ENCODE data around the gene KRIT1. TPM values are rescaled to one million over a fixed set of nuclear protein-coding genes. Genes with fewer than 3 reads are reported as not detected.

The KRIT1 gene
- total and polyA plus RNA-seq, 2 donors from 2014 or later: 15.2 to 48.7 TPM

DNA sequence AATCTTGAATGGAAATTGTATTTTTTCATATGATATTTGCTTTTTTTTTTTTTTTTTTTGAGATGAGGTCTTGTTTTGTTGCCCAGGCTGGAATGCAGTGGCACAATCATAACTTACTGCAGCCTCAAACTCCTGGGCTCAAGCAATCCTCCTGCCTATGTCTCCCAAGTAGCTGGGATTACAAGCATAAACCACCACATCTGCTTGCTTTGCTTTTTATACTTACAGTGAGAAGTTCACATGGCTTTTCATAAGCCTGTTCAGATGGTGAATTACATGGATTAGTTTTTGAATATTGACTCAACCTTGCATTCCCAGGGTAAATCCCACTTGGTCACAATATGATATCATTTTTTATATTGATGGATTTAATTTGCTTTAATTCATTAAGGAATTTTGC is 88.7 kb downstream of the KRIT1 start:
- TF ChIP-seq, protein P1, sequence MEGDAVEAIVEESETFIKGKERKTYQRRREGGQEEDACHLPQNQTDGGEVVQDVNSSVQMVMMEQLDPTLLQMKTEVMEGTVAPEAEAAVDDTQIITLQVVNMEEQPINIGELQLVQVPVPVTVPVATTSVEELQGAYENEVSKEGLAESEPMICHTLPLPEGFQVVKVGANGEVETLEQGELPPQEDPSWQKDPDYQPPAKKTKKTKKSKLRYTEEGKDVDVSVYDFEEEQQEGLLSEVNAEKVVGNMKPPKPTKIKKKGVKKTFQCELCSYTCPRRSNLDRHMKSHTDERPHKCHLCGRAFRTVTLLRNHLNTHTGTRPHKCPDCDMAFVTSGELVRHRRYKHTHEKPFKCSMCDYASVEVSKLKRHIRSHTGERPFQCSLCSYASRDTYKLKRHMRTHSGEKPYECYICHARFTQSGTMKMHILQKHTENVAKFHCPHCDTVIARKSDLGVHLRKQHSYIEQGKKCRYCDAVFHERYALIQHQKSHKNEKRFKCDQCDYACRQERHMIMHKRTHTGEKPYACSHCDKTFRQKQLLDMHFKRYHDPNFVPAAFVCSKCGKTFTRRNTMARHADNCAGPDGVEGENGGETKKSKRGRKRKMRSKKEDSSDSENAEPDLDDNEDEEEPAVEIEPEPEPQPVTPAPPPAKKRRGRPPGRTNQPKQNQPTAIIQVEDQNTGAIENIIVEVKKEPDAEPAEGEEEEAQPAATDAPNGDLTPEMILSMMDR (IDR thresholded peaks at IDR 0.05; ENCODE audit: borderline replicate concordance, extremely low read depth, insufficient read depth): no peak
- no peak overlapping the region for H3K27ac ChIP-seq (ENCODE audit: low read depth in 2 of 2, low read length in 2 of 2)
- no peaks in the 10 kb centered on the region for H3K9me3 ChIP-seq (ENCODE audit: control insufficient read depth in 2 of 3, insufficient read depth in 1 of 3, low read length in 3 of 3)
- no peaks in the 10 kb centered on the region for H3K36me3 ChIP-seq (ENCODE audit: control insufficient read depth in 2 of 3, insufficient read depth in 3 of 3, low read length in 3 of 3)
- no peaks in the 10 kb centered on the region for H3K27me3 ChIP-seq (ENCODE audit: control insufficient read depth, insufficient read depth, low read length)
- intact Hi-C loops (cut with DNase I): no loop called here
- DNase-seq: no peak
- no peak overlapping the region for H3K9ac ChIP-seq (ENCODE audit: low read length in 3 of 3)
- H3K4me3 ChIP-seq (ENCODE audit: low read length in 3 of 3): no peak overlapping the region
- H3K4me1 ChIP-seq (ENCODE audit: control insufficient read depth in 2 of 3, insufficient read depth in 2 of 3, low read depth in 1 of 3, low read length in 3 of 3): no peaks in the 10 kb centered on the region
- FAIRE-seq: no peak

DNA sequence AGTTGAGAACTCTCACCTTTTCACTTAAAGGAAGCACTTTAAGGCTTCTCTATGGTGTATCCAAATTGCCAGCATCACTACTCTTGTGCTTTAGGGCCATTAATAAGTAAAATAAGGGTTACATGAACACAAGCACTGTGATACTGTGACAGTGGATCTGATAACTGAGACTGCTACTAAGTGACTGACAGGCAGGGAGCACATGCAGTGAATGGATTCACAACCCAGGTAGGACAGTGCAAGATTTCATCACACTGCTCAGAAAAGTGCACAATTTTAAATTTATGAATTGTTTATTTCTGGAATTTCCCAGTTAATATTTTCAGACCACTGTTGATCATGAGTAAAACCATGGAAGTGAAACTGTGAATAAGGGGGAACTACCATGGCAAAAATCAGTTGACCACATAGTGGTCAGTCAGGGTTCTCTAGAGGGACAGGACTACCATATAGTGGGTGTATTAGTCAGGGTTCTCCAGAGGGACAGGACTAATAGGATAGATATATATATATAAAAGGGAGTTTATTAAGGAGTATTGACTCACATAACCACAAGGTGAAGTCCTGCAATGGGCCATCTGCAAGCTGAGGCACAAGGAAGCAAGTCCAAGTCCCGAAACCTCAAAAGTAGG is 90.5 kb downstream of the KRIT1 start:
- TF ChIP-seq, protein P1 (IDR thresholded peaks at IDR 0.05; ENCODE audit: borderline replicate concordance, extremely low read depth, insufficient read depth): no peak
- H3K27ac ChIP-seq (ENCODE audit: low read depth in 2 of 2, low read length in 2 of 2): no peak overlapping the region
- no peak overlapping the region for H3K4me3 ChIP-seq (ENCODE audit: low read length in 3 of 3)
- intact Hi-C loops (cut with DNase I): no loop called here
- no peaks in the 10 kb centered on the region for H3K27me3 ChIP-seq (ENCODE audit: control insufficient read depth, insufficient read depth, low read length)
- FAIRE-seq (no peak), DNase-seq (no peak)
- H3K9me3 ChIP-seq (ENCODE audit: control insufficient read depth in 2 of 3, insufficient read depth in 1 of 3, low read length in 3 of 3): no peaks in the 10 kb centered on the region
- H3K9ac ChIP-seq (ENCODE audit: low read length in 3 of 3): no peak overlapping the region
- H3K4me1 ChIP-seq (ENCODE audit: control insufficient read depth in 2 of 3, insufficient read depth in 2 of 3, low read depth in 1 of 3, low read length in 3 of 3): no peaks in the 10 kb centered on the region
- no peaks in the 10 kb centered on the region for H3K36me3 ChIP-seq (ENCODE audit: control insufficient read depth in 2 of 3, insufficient read depth in 3 of 3, low read length in 3 of 3)

DNA sequence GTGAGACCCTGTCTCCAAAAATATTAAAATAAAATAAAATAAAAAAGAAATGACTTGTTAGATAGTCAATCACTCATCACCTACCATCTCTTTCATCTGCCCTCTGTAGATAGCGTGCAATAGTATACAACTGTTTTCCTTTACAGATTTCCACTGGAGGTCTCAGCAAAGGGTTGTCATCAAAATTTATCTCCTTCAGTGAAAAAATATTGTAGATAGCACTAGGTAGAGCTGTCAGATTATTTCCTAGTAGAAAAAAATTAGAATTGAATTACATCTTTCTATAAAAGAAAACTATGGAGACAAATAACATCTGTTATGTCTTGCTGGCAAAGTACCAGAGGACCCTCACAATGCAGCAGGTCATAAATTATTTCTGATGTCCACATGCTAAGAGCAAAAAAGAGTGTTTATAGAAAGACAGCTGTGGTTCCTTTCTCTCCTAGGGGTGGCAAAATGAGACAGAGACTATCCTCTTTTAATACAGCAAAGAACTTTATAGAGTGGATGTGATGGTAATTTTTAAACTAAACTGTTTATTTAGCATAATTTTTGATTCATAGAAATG is 95.2 kb downstream of the KRIT1 start:
- TF ChIP-seq, protein P1 (IDR thresholded peaks at IDR 0.05; ENCODE audit: borderline replicate concordance, extremely low read depth, insufficient read depth): no peak
- FAIRE-seq (no peak), DNase-seq (peak in 1 of 5 donors; percentile 21)
- Histone ChIP-seq H3K4me1 (ENCODE audit: control insufficient read depth in 2 of 3, insufficient read depth in 2 of 3, low read depth in 1 of 3, low read length in 3 of 3) (no peaks in the 10 kb centered on the region), H3K9me3 (ENCODE audit: control insufficient read depth in 2 of 3, insufficient read depth in 1 of 3, low read length in 3 of 3) (no peaks in the 10 kb centered on the region), H3K9ac (ENCODE audit: low read length in 3 of 3) (no peak overlapping the region), H3K4me3 (ENCODE audit: low read length in 3 of 3) (no peak overlapping the region), H3K27ac (ENCODE audit: low read depth in 2 of 2, low read length in 2 of 2) (no peak overlapping the region), H3K36me3 (ENCODE audit: control insufficient read depth in 2 of 3, insufficient read depth in 3 of 3, low read length in 3 of 3) (no peaks in the 10 kb centered on the region), H3K27me3 (ENCODE audit: control insufficient read depth, insufficient read depth, low read length) (no peaks in the 10 kb centered on the region)
- intact Hi-C loops (cut with DNase I): no loop called here

Data from kidney (tissue), 14 donors.